ENCODE data around the gene MDM2. TPM values are rescaled to one million over a fixed set of nuclear protein-coding genes. Genes with fewer than 3 reads are reported as not detected.
"Not testable (repeated sequence)": the region's sequence is repeated elsewhere in the genome, so short reads cannot be mapped to it uniquely, and the experiment has no call there.

The MDM2 gene
- total RNA-seq, 2 donors from 2014 or later, result 191 to 225 TPM

DNA sequence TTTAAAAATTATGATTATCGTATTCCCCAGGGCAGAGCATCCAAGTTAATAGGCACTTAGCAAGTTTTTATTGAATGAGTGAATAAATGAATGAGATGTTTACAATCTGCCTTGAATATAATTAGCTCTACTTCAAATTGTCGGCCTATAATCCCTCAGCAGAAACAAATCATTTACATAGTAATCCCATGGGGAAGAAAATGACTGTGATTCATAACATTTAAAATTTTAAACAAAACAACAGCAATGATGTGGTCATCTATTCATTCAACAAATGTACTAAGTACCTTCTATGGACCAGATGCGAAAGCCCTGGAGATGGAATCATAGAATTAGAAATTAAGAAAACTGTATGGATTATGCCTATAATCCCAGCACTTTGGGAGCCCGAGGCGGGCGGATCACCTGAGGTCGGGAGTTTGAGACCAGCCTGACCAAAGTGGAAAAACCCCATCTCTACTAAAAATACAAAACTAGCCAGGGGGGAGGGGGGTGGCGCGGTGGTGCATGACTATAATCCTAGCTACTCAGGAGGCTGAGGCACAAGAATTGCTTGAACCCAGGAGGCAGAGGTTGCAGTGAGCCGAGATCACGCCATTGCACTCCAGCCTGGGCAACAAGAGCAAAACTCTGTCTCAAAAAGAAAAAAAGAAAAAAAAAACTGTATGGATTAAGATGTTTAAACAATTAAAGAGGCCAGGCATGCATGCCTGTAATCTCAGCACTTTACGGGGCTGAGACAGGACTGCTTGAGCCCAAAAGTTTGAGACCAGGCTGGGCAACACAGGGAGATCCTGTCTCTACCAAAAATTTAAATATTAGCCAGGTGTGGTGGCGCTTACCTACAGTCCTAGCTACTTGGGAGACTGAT lies 17.7 kb upstream of the MDM2 start:
- H3K4me1 Mint-ChIP-seq (ENCODE audit: low read depth), result peaks cover 5% of the 10 kb centered on the region
- no peak overlapping the region for H3K4me3 Mint-ChIP-seq
- H3K27ac Mint-ChIP-seq, result no peak overlapping the region
- no peak for DNase-seq
- H3K9me3 Mint-ChIP-seq, result no peaks in the 10 kb centered on the region
- H3K27me3 Mint-ChIP-seq (ENCODE audit: low read depth), result no peaks in the 10 kb centered on the region
- H3K36me3 Mint-ChIP-seq (ENCODE audit: insufficient read depth in 2 of 2), result no peaks in the 10 kb centered on the region
- no peak for ATAC-seq (replicated peaks in 1 of 2)

DNA sequence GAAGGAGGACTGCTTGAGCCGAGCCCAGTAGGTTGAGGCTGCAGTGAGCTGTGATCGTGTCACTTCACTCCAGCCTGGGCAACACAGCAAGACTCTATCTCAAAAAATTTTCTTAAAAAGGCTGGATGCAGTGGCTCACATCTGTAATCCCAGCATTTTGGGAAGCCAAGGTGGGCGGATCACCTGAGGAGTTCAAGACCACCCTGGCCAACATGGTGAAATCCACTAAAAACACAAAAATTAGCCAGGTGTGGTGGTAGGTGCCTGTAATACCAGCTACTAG lies 17.1 kb upstream of the MDM2 start:
- Mint-ChIP-seq H3K9me3 (no peaks in the 10 kb centered on the region), H3K36me3 (ENCODE audit: insufficient read depth in 2 of 2) (no peaks in the 10 kb centered on the region), H3K4me1 (ENCODE audit: low read depth) (peaks cover 5% of the 10 kb centered on the region), H3K4me3 (no peak overlapping the region), H3K27ac (no peak overlapping the region), H3K27me3 (ENCODE audit: low read depth) (no peaks in the 10 kb centered on the region)
- ATAC-seq (replicated peaks in 1 of 2), result no peak
- DNase-seq, result no peak

DNA sequence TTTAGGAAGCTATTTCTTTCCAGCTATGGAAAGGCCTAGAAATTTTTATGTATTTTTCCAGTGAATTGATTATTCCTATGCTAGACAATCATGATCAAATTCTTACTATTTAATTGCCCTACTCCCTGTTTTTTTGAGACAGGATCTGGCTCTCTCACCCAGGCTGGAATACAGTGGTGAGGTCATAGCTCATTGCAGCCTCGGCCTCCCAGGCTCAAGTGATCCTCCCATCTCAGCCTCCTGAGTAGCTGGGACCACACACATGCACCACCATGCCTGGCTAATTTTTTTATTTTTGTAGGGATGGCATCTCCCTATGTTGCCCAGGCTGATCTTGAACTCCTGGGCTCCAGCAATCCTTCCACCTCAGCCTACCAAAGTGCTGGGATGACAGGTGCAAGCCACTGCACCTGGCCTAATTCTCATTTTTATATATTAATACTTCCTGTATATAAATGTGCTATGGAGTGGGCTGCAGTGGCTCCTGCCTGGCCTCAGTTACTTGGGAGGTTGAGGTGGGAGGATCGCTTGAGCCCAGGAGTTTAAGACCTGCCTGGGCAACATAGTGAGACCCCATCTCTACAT lies 16.0 kb upstream of the MDM2 start:
- Mint-ChIP-seq H3K4me1 (ENCODE audit: low read depth) (peaks cover 5% of the 10 kb centered on the region), H3K27me3 (ENCODE audit: low read depth) (no peaks in the 10 kb centered on the region), H3K36me3 (ENCODE audit: insufficient read depth in 2 of 2) (no peaks in the 10 kb centered on the region), H3K9me3 (no peaks in the 10 kb centered on the region), H3K27ac (no peak overlapping the region), H3K4me3 (no peak overlapping the region)
- ATAC-seq (replicated peaks in 1 of 2), result no peak
- DNase-seq, result no peak

DNA sequence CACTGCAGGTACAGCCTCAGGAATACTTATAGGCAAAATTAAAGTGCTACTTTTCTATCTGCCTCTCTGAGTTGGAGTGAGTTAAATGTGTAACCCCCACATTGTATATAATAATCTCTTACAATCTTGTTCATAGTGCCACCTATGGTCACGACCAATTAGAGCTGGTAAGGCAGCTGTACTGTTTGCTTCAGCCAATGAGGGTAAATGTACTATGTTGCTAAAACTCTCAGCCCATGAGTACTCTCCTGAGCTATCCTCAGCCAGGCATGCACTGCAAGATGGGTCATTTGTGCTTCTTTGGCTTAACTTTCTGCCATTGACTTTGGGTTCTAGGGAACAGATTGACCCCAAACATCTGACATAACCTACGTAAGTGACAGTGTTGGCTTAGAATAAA lies 15.0 kb upstream of the MDM2 start:
- no peaks in the 10 kb centered on the region for H3K9me3 Mint-ChIP-seq
- no peak overlapping the region for H3K27ac Mint-ChIP-seq
- peak; percentile 16 to 39 for DNase-seq
- no peaks in the 10 kb centered on the region for H3K27me3 Mint-ChIP-seq (ENCODE audit: low read depth)
- no peaks in the 10 kb centered on the region for H3K36me3 Mint-ChIP-seq (ENCODE audit: insufficient read depth in 2 of 2)
- peak; percentile 87 to 94 for ATAC-seq (replicated peaks in 1 of 2)
- peaks cover 5% of the 10 kb centered on the region for H3K4me1 Mint-ChIP-seq (ENCODE audit: low read depth)
- no peak overlapping the region for H3K4me3 Mint-ChIP-seq

DNA sequence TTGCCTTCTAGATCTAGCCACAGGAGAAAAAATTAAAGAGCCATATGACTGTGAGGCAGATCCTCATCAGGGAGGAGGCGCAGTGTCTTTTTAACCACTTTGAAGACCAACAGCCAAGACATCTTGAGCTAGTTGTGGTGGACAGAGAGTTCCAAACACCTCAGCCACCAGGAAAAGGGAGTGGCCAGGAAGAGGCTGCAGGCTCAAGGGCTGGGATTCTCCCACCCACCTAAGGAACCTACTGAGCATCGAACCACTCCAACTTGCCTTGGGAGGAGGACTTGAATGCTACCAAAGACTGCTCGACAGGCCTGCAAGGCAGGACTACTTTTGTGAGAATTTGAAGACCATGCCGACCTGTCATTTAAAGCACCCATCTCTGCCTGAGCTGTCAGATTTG lies 14.5 kb upstream of the MDM2 start:
- Mint-ChIP-seq H3K9me3 (no peaks in the 10 kb centered on the region), H3K4me1 (ENCODE audit: low read depth) (peaks cover 5% of the 10 kb centered on the region), H3K36me3 (ENCODE audit: insufficient read depth in 2 of 2) (no peaks in the 10 kb centered on the region), H3K4me3 (no peak overlapping the region), H3K27ac (no peak overlapping the region), H3K27me3 (ENCODE audit: low read depth) (no peaks in the 10 kb centered on the region)
- ATAC-seq (replicated peaks in 1 of 2) (peak in 1 of 2 donors; percentile 34), DNase-seq (no peak)

DNA sequence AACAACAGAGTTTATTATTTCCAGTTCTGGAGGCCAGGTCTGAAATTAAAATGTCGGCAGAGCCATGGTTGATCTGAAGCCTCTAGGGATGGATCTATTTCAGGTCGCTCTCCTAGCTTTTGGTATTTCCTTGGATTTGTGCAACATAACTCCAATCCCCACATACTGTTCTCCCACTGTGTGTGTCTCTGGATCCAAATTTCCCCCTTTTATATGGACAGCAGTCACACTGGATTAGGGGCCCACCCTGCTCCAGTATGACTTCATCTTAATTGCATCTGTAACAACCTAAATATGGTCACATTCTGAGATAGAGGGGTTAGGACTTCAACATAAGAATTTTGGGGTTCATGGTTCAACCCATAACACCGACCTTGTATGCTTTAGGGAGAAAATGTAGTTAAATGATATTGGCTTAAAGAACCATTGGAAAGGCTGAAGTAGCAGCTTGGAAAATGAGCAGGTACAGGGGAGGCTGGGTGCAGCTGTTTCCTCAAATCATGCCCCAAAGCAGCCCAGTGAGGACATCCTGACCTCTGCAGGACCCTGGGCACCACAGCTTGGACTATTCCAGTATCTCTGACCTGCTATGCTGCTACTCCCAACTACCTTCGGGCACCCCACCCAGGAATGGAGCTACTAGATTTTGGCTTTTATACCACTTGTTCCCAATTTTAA lies 13.9 kb upstream of the MDM2 start:
- Mint-ChIP-seq H3K4me1 (ENCODE audit: low read depth) (peaks cover 5% of the 10 kb centered on the region), H3K9me3 (no peaks in the 10 kb centered on the region), H3K4me3 (no peak overlapping the region), H3K27ac (no peak overlapping the region), H3K36me3 (ENCODE audit: insufficient read depth in 2 of 2) (no peaks in the 10 kb centered on the region), H3K27me3 (ENCODE audit: low read depth) (no peaks in the 10 kb centered on the region)
- DNase-seq (no peak), ATAC-seq (replicated peaks in 1 of 2) (no peak)

DNA sequence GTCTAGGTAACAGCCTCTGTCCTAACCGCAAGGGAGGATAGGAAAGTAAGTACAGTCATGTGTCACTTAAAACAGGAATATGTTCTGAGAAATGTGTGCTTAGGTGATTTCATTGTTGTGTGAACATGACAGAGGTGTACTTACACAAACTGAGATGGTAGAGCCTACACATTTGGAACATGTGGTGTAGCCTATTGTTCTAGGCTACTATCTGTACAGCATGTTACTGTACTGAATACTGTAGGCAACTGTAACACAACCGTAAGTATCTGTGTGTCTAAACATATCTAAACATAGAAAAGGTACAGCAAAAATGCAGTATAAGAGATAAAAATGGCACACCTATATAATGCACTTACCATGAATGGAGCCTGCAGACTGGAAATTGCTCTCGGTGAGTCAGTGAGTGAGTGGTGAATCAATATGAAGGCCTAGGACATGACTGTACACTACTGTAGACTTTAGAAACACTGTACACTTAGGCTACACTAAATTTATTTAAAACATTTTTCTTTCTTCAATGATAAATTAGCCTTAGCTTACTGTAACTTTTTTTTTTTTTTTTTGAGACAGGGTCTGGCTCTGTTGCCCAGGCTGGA lies 13.2 kb upstream of the MDM2 start:
- Mint-ChIP-seq H3K27ac (no peak overlapping the region), H3K4me3 (no peak overlapping the region), H3K36me3 (ENCODE audit: insufficient read depth in 2 of 2) (no peaks in the 10 kb centered on the region), H3K9me3 (no peaks in the 10 kb centered on the region), H3K27me3 (ENCODE audit: low read depth) (no peaks in the 10 kb centered on the region), H3K4me1 (ENCODE audit: low read depth) (peaks cover 5% of the 10 kb centered on the region)
- DNase-seq (no peak), ATAC-seq (replicated peaks in 1 of 2) (peak; percentile 45 to 69)

DNA sequence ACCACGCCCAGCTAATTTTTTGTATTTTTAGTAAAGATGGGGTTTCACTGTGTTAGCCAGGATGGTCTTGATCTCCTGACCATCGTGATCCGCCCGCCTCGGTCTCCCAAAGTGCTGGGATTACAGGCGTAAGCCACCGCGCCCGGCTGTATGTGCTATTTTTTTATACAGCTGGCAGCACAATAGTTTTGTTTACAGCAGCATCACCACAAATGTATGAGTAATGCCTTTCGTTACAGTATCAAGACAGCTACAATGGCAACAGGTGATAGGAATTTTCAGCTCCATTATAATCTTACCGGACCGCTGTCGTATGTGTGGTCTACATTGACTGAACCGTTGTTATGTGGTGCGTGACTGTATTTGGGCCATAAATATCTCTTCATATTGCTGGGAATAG lies 11.6 kb upstream of the MDM2 start:
- Mint-ChIP-seq H3K36me3 (ENCODE audit: insufficient read depth in 2 of 2) (no peaks in the 10 kb centered on the region), H3K27me3 (ENCODE audit: low read depth) (no peaks in the 10 kb centered on the region), H3K27ac (no peak overlapping the region), H3K4me1 (ENCODE audit: low read depth) (peaks cover 5% of the 10 kb centered on the region), H3K9me3 (no peaks in the 10 kb centered on the region), H3K4me3 (no peak overlapping the region)
- ATAC-seq (replicated peaks in 1 of 2) (no peak), DNase-seq (no peak)

DNA sequence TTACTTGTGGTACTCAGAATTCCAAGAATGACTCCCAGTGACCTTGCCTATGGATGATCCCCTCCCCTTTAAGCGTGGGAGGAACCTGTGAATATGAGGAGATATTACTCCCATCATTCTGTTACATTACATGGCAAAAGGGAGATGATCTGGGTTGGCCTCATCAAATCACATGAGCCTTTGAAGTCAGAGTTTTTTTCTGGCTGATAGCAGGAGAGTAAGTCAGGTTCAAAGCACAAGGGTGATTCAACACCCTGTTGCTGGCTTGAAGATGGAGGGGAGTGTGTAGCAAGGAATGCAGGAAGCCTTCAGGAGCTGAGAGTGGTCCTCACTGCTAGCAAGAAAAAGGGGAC lies 9.1 kb upstream of the MDM2 start:
- no peak for DNase-seq
- H3K27me3 Mint-ChIP-seq (ENCODE audit: low read depth), result no peaks in the 10 kb centered on the region
- H3K9me3 Mint-ChIP-seq, result no peaks in the 10 kb centered on the region
- no peaks in the 10 kb centered on the region for H3K4me1 Mint-ChIP-seq (ENCODE audit: low read depth)
- no peaks in the 10 kb centered on the region for H3K36me3 Mint-ChIP-seq (ENCODE audit: insufficient read depth in 2 of 2)
- no peak overlapping the region for H3K27ac Mint-ChIP-seq
- no peak overlapping the region for H3K4me3 Mint-ChIP-seq
- ATAC-seq (replicated peaks in 1 of 2), result no peak

DNA sequence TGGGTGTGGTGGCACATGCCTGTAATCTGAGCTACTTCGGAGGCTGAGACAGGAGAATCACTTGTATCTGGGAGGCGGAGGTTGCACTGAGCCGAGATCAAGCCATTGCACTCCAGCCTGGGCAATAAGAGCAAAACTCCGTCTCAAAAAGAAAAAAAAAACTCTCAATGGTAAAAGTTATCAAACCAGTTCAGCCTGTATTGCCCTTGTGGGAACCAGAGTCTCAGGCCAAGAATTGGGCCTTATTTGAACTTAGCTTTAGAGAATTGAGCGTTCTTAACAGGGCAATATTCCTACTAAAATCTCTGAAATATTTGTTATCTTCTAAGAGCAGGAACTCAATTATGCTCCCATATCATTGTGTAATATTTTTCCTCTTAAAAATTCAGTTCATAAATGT lies 7.7 kb upstream of the MDM2 start:
- ATAC-seq (replicated peaks in 1 of 2) (no peak), DNase-seq (no peak)
- no peaks in the 10 kb centered on the region for H3K9me3 Mint-ChIP-seq
- no peak overlapping the region for H3K4me3 Mint-ChIP-seq
- H3K4me1 Mint-ChIP-seq (ENCODE audit: low read depth), result no peaks in the 10 kb centered on the region
- H3K36me3 Mint-ChIP-seq (ENCODE audit: insufficient read depth in 2 of 2), result no peaks in the 10 kb centered on the region
- no peaks in the 10 kb centered on the region for H3K27me3 Mint-ChIP-seq (ENCODE audit: low read depth)
- H3K27ac Mint-ChIP-seq, result no peak overlapping the region

DNA sequence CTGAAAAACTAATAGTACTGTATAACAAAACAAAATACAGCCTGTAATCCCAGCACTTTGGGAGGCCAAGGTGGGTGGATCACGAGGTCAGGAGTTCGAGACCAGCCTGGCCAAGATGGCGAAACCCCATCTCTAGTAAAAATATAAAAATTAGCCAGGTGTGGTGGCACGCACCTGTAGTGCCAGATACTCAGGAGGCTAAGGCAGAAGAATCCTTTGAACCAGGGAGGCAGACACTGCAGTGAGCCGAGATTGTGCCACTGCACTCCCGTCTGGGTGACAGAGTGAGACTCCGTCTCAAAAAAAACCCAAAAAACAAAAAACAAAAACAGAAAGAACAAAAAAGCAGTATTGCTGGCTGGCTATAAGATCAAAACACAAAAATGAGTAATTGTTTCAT lies 6.9 kb upstream of the MDM2 start:
- not testable (repeated sequence) for H3K36me3 Mint-ChIP-seq (ENCODE audit: insufficient read depth in 2 of 2); H3K27ac Mint-ChIP-seq; H3K4me1 Mint-ChIP-seq (ENCODE audit: low read depth); DNase-seq; H3K27me3 Mint-ChIP-seq (ENCODE audit: low read depth); H3K4me3 Mint-ChIP-seq; H3K9me3 Mint-ChIP-seq; ATAC-seq (replicated peaks in 1 of 2)

DNA sequence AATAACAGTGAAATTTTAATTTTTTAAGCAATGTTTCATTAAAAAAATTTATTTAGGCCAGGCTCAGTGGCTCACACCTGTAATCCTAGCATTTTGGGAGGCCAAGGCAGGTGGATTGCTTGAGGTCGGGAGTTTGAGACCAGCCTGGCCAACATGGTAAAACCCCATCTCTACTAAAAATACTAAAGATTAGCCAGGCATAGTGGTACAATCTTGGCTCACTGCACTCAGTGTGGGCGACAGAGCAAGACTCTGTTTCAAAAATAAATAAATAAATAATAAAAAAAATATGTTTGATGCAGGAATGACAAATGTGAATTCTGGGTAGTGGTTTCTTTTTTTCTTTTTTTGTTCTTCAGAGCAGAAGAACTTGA lies 5.6 kb upstream of the MDM2 start:
- H3K4me3 Mint-ChIP-seq; H3K36me3 Mint-ChIP-seq (ENCODE audit: insufficient read depth in 2 of 2); H3K4me1 Mint-ChIP-seq (ENCODE audit: low read depth); H3K27me3 Mint-ChIP-seq (ENCODE audit: low read depth); ATAC-seq (replicated peaks in 1 of 2); H3K9me3 Mint-ChIP-seq; DNase-seq; H3K27ac Mint-ChIP-seq: not testable (repeated sequence)

DNA sequence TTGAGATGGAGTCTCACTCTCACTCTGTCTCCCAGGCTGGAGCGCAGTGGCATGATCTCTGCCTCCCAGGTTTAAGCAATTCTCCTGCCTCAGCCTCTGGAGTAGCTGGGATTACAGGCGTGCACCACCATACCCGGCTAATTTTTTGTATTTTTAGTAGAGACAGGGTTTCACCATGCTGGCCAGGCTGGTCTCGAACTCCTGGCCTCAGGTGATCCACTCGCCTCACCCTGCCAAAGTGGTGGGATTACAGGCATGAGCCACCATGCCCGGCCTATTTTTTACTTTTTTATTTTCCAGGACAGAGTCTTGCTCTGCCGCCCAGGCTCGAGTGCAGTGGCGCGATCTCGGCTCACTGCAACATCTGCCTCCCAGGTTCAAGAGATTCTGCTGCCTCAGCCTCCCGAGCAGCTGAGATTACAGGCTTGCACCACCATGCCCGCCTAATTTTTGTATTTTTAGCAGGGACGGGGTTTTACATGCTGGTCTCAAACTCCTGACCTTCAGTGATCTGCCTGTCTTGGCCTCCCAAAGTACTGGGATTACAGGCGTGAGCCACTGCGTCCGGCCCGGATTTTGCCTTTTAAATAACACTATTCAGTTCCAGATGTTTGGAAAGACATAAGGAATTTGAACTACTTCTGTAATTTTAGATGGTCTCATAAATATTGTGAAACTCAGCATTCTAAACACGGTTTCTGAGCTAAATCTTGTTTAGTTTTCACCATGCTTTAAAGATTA lies 4.9 kb upstream of the MDM2 start:
- H3K27ac Mint-ChIP-seq; H3K4me3 Mint-ChIP-seq; ATAC-seq (replicated peaks in 1 of 2); H3K27me3 Mint-ChIP-seq (ENCODE audit: low read depth); H3K9me3 Mint-ChIP-seq; H3K36me3 Mint-ChIP-seq (ENCODE audit: insufficient read depth in 2 of 2); DNase-seq: not testable (repeated sequence)
- peaks cover 12% of the 10 kb centered on the region for H3K4me1 Mint-ChIP-seq (ENCODE audit: low read depth)

All from activated T-cell treated with anti-CD3 and anti-CD28 coated beads, Interleukin-2, amount 50 U/mL, for 72 hours (primary cell).